Activated CD8-positive, alpha-beta T cell treated with anti-CD3 and anti-CD28 coated beads, Interleukin-2, amount 10 ng/mL, durations not matched to agents 7 days and 5 days (primary cell): ENCODE data around the gene ADSS1. TPM values are rescaled to one million over a fixed set of nuclear protein-coding genes. Genes with fewer than 3 reads are reported as not detected.
A peak's percentile ranks its signal among the peaks of the same experiment; 100 is the strongest.

Source experiments
- ATAC-seq: fragments of 150-1000 bp; cut with Tn5 transposase; one replicate; pipeline ENCODE4 v1.10.0; 2021; ENCODE audit warnings: moderate library complexity
- CTCF ChIA-PET: fragments of 350-600 bp; sonication (Branson Sonifier 250); formaldehyde crosslinking; loops from one replicate; lab custom pipeline; 2021; ENCODE audit warnings: antibody characterized with exemption; lab: Charles Lee
- POLR2A ChIA-PET: fragments of 350-600 bp; sonication (Branson Sonifier 250); formaldehyde crosslinking; loops from one replicate; lab custom pipeline; 2021; ENCODE audit warnings: antibody characterized with exemption; lab: Charles Lee
- DNase-seq: peaks from one replicate; pipeline ENCODE4 v3.0.0-alpha.2; 2020
- H3K27ac Mint-ChIP-seq: one replicate; pipeline ENCODE4 v1.8.0; 2021; ENCODE audit warnings: mild to moderate bottlenecking, mixed read lengths
- H3K27me3 Mint-ChIP-seq: one replicate; pipeline ENCODE4 v1.8.0; 2021; ENCODE audit warnings: low read depth, mixed read lengths
- H3K36me3 Mint-ChIP-seq: one replicate; pipeline ENCODE4 v1.8.0; 2021; ENCODE audit warnings: low read depth, mixed read lengths
- H3K4me1 Mint-ChIP-seq: one replicate; pipeline ENCODE4 v1.8.0; 2021; ENCODE audit warnings: low read depth, mixed read lengths
- H3K4me3 Mint-ChIP-seq: one replicate; pipeline ENCODE4 v1.8.0; 2021; ENCODE audit warnings: mild to moderate bottlenecking, mixed read lengths
- H3K9me3 Mint-ChIP-seq: one replicate; pipeline ENCODE4 v1.8.0; 2022; ENCODE audit warnings: mixed read lengths; ENCODE audit not compliant: insufficient read depth
- total RNA-seq, 2 experiments: library from RNA; stranded (reverse); gene quantifications; one replicate each; pipeline ENCODE4 v1.2.3, GENCODE V29; 2021

Gene ADSS1
- total RNA-seq, result 1 to 10 TPM; 1.8 TPM

- ChIA-PET CTCF (interaction anchor here (0.6 to 1.5 kb wide), 9 partner anchors 10 to 65 kb away, joined by 3 to 4 read pairs (median 3); no protein-coding TSS in a partner anchor), POLR2A (interaction anchor here (1.0 kb wide), 1 partner anchor 29 kb away, joined by 6 read pairs; the partner anchor contains the start of gene SIVA1)
- peak; percentile 78 for ATAC-seq
- H3K36me3 Mint-ChIP-seq, result peaks cover 6% of the 10 kb centered on the region
- peak within 1 kb of the TSS; percentile 64 for H3K4me3 Mint-ChIP-seq
- no peaks in the 10 kb centered on the region for H3K27me3 Mint-ChIP-seq
- peak; percentile 69 for DNase-seq
- H3K27ac Mint-ChIP-seq, result peak within 1 kb of the TSS; percentile 46
- H3K4me1 Mint-ChIP-seq, result peaks cover 3% of the 10 kb centered on the region
- H3K9me3 Mint-ChIP-seq, result no peaks in the 10 kb centered on the region
Measured at GRCh38 chr14:104723651-104724406, at the start of gene ADSS1. Gene ADSS1, plus strand, starts transcription at chr14:104724229. Its CDS starts 42 bp downstream, at chr14:104724271.

GRCh38 chr14:104675447-104675846 is 48.6 kb upstream of the ADSS1 start:
- ChIA-PET CTCF (no interaction called here), POLR2A (no interaction called here)
- Mint-ChIP-seq H3K27ac (no peak overlapping the region), H3K27me3 (peaks cover 16% of the 10 kb centered on the region), H3K36me3 (no peaks in the 10 kb centered on the region), H3K4me1 (peaks cover 28% of the 10 kb centered on the region), H3K9me3 (no peaks in the 10 kb centered on the region), H3K4me3 (no peak overlapping the region)
- no peak for DNase-seq
- ATAC-seq, result no peak

GRCh38 chr14:104676130-104676693 is 47.8 kb upstream of the ADSS1 start:
- POLR2A ChIA-PET, result no interaction called here
- CTCF ChIA-PET, result no interaction called here
- Mint-ChIP-seq H3K36me3 (no peaks in the 10 kb centered on the region), H3K4me1 (peaks cover 28% of the 10 kb centered on the region), H3K4me3 (no peak overlapping the region), H3K9me3 (no peaks in the 10 kb centered on the region), H3K27ac (no peak overlapping the region), H3K27me3 (peaks cover 10% of the 10 kb centered on the region)
- ATAC-seq (no peak), DNase-seq (no peak)

- Mint-ChIP-seq H3K4me3 (peak overlapping the region; percentile 70), H3K27ac (no peak overlapping the region), H3K36me3 (no peaks in the 10 kb centered on the region), H3K27me3 (peaks cover 10% of the 10 kb centered on the region), H3K4me1 (peaks cover 28% of the 10 kb centered on the region), H3K9me3 (no peaks in the 10 kb centered on the region)
- peak; percentile 35 for DNase-seq
- ChIA-PET POLR2A (interaction anchor here (1.2 to 2.6 kb wide), 5 partner anchors 11 to 76 kb away, joined by 4 to 14 read pairs (median 9); partner anchors contain the start of genes INF2 and SIVA1), CTCF (interaction anchor here (1.2 to 1.8 kb wide), 4 partner anchors 10 to 48 kb away, joined by 4 to 11 read pairs (median 4); no protein-coding TSS in a partner anchor)
- ATAC-seq, result no peak
Measured at GRCh38 chr14:104676694-104677511, 47.1 kb upstream of the ADSS1 start.

GRCh38 chr14:104677512-104678332 is 46.3 kb upstream of the ADSS1 start:
- H3K4me1 Mint-ChIP-seq, result peaks cover 28% of the 10 kb centered on the region
- DNase-seq, result peak; percentile 76
- H3K9me3 Mint-ChIP-seq, result no peaks in the 10 kb centered on the region
- H3K36me3 Mint-ChIP-seq, result no peaks in the 10 kb centered on the region
- H3K27ac Mint-ChIP-seq, result peak overlapping the region; percentile 84
- peaks cover 10% of the 10 kb centered on the region for H3K27me3 Mint-ChIP-seq
- peak; percentile 83 for ATAC-seq
- POLR2A ChIA-PET, result interaction anchor here (0.7 to 2.6 kb wide), 6 partner anchors 10 to 75 kb away, joined by 3 to 14 read pairs (median 8); partner anchors contain the start of genes INF2 and SIVA1
- H3K4me3 Mint-ChIP-seq, result peak overlapping the region; percentile 70
- CTCF ChIA-PET, result interaction anchor here (1.2 to 1.8 kb wide), 5 partner anchors 10 to 47 kb away, joined by 4 to 11 read pairs (median 4); no protein-coding TSS in a partner anchor

GRCh38 chr14:104678346-104678745 is 45.7 kb upstream of the ADSS1 start:
- Mint-ChIP-seq H3K4me3 (peak overlapping the region; percentile 70), H3K36me3 (no peaks in the 10 kb centered on the region), H3K27ac (peak overlapping the region; percentile 84), H3K4me1 (peaks cover 28% of the 10 kb centered on the region), H3K27me3 (peaks cover 10% of the 10 kb centered on the region), H3K9me3 (no peaks in the 10 kb centered on the region)
- ChIA-PET CTCF (interaction anchor here (1.2 to 1.8 kb wide), 4 partner anchors 13 to 47 kb away, joined by 4 to 11 read pairs (median 4); no protein-coding TSS in a partner anchor), POLR2A (interaction anchor here (1.6 to 2.6 kb wide), 4 partner anchors 9 to 74 kb away, joined by 6 to 14 read pairs (median 10); partner anchors contain the start of genes INF2 and SIVA1)
- DNase-seq (no peak), ATAC-seq (peak; percentile 28)

- CTCF ChIA-PET, result interaction anchor here (1.3 to 1.5 kb wide), 3 partner anchors 13 to 46 kb away, joined by 4 to 5 read pairs (median 4); no protein-coding TSS in a partner anchor
- Mint-ChIP-seq H3K27ac (peak overlapping the region; percentile 84), H3K9me3 (no peaks in the 10 kb centered on the region), H3K27me3 (peaks cover 13% of the 10 kb centered on the region), H3K36me3 (no peaks in the 10 kb centered on the region), H3K4me1 (peaks cover 23% of the 10 kb centered on the region), H3K4me3 (no peak overlapping the region)
- DNase-seq (no peak), ATAC-seq (no peak)
- POLR2A ChIA-PET, result interaction anchor here (1.7 to 2.6 kb wide), 3 partner anchors 12 to 73 kb away, joined by 6 to 14 read pairs (median 9); partner anchors contain the start of genes INF2 and SIVA1
Measured at GRCh38 chr14:104678901-104679705, 44.9 kb upstream of the ADSS1 start.

- no peak overlapping the region for H3K27ac Mint-ChIP-seq
- peaks cover 27% of the 10 kb centered on the region for H3K4me1 Mint-ChIP-seq
- H3K36me3 Mint-ChIP-seq, result no peaks in the 10 kb centered on the region
- H3K9me3 Mint-ChIP-seq, result no peaks in the 10 kb centered on the region
- ATAC-seq (no peak), DNase-seq (no peak)
- ChIA-PET POLR2A (no interaction called here), CTCF (interaction anchor here (1.3 kb wide), 1 partner anchor 14 kb away, joined by 5 read pairs; no protein-coding TSS in a partner anchor)
- peaks cover 9% of the 10 kb centered on the region for H3K27me3 Mint-ChIP-seq
- no peak overlapping the region for H3K4me3 Mint-ChIP-seq
Measured at GRCh38 chr14:104680056-104680805, 43.8 kb upstream of the ADSS1 start.

GRCh38 chr14:104680806-104681688 is 43.0 kb upstream of the ADSS1 start:
- Mint-ChIP-seq H3K4me3 (no peak overlapping the region), H3K27ac (peak overlapping the region; percentile 11), H3K27me3 (peaks cover 5% of the 10 kb centered on the region), H3K36me3 (no peaks in the 10 kb centered on the region), H3K4me1 (peaks cover 33% of the 10 kb centered on the region), H3K9me3 (no peaks in the 10 kb centered on the region)
- CTCF ChIA-PET, result no interaction called here
- POLR2A ChIA-PET, result no interaction called here
- ATAC-seq (no peak), DNase-seq (no peak)
